ENCODE measurements around the gene ARSG. TPM values are rescaled to one million over a fixed set of nuclear protein-coding genes. Genes with fewer than 3 reads are reported as not detected.

The ARSG gene
- total RNA-seq, 4 donors from 2014 or later: 2.2 to 5.5 (median 3.5) TPM

DNA sequence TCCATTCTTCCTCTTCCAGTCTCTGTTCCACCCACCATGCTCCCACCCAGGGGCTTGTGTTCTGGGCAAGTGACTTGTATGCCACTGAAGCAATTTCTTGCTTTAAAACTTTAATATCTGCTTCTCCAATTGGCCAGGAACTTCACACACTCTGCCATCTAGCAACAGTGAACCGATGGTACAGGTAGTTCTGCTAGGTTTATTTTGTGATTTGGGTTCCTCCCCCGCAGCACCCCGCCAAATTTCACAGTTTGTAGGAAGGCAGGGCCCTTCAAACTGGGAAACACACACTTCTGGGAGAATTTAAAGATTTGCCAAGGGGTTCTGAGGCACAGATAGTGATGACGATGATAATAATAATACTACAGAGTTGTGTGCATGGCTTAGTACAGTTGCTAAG lies 3.3 kb downstream of the ARSG start:
- no peak for TF ChIP-seq POLR2A (IDR thresholded peaks at IDR 0.05)
- TF ChIP-seq EP300 (IDR thresholded peaks at IDR 0.05): no peak
- no peak for TF ChIP-seq POLR2AphosphoS5 (IDR thresholded peaks at IDR 0.05)
- TF ChIP-seq, protein P1, sequence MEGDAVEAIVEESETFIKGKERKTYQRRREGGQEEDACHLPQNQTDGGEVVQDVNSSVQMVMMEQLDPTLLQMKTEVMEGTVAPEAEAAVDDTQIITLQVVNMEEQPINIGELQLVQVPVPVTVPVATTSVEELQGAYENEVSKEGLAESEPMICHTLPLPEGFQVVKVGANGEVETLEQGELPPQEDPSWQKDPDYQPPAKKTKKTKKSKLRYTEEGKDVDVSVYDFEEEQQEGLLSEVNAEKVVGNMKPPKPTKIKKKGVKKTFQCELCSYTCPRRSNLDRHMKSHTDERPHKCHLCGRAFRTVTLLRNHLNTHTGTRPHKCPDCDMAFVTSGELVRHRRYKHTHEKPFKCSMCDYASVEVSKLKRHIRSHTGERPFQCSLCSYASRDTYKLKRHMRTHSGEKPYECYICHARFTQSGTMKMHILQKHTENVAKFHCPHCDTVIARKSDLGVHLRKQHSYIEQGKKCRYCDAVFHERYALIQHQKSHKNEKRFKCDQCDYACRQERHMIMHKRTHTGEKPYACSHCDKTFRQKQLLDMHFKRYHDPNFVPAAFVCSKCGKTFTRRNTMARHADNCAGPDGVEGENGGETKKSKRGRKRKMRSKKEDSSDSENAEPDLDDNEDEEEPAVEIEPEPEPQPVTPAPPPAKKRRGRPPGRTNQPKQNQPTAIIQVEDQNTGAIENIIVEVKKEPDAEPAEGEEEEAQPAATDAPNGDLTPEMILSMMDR (IDR thresholded peaks at IDR 0.05): no peak

DNA sequence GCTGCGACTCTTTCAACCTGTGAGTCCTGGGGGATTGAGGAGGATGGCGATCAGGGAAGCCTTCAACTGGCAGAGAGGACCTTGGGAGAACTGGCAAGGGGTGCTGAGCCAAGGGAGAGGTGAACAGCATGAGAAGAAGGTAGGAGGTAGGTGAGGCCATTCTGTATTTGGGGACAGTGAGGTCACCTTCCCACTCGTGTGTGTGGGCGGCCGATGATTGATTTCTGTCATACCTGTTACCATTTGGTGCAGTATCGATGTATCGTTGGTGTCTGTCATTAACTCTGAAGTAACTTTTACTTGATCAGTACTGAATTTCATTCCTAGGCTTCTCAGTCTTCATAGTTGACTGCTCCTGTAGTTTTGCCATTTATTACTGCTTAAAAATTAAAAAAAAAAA lies 3.8 kb downstream of the ARSG start:
- Histone ChIP-seq H3K27me3 (peaks cover 80% of the 10 kb centered on the region), H3K4me3 (no peak overlapping the region), H3K36me3 (no peaks in the 10 kb centered on the region), H3K9me3 (no peaks in the 10 kb centered on the region), H3K27ac (no peak overlapping the region), H3K4me1 (peaks cover 0 to 28% (median 0%) of the 10 kb centered on the region in 3 donors)
- 77 to 86% methylated on average over 4 to 5 of the region's 7 CpGs for WGBS, 2 donors (ENCODE audit: low coverage in 1 of 2)
- no peak for ATAC-seq
- TF ChIP-seq POLR2AphosphoS5 (IDR thresholded peaks at IDR 0.05) (no peak), POLR2A (IDR thresholded peaks at IDR 0.05) (no peak), EP300 (IDR thresholded peaks at IDR 0.05) (no peak)
- TF ChIP-seq, protein P1 (IDR thresholded peaks at IDR 0.05): no peak

More for the DNA sequence above, 3.3 kb downstream of the ARSG start:
- Histone ChIP-seq H3K27ac (no peak overlapping the region), H3K4me3 (no peak overlapping the region), H3K36me3 (no peaks in the 10 kb centered on the region), H3K4me1 (peaks cover 0 to 31% (median 0%) of the 10 kb centered on the region in 3 donors), H3K27me3 (peaks cover 85% of the 10 kb centered on the region), H3K9me3 (no peaks in the 10 kb centered on the region)
- 80 to 91% methylated on average over 4 of the region's 4 CpGs for WGBS, 2 donors (ENCODE audit: low coverage in 1 of 2)
- no peak for ATAC-seq

DNA sequence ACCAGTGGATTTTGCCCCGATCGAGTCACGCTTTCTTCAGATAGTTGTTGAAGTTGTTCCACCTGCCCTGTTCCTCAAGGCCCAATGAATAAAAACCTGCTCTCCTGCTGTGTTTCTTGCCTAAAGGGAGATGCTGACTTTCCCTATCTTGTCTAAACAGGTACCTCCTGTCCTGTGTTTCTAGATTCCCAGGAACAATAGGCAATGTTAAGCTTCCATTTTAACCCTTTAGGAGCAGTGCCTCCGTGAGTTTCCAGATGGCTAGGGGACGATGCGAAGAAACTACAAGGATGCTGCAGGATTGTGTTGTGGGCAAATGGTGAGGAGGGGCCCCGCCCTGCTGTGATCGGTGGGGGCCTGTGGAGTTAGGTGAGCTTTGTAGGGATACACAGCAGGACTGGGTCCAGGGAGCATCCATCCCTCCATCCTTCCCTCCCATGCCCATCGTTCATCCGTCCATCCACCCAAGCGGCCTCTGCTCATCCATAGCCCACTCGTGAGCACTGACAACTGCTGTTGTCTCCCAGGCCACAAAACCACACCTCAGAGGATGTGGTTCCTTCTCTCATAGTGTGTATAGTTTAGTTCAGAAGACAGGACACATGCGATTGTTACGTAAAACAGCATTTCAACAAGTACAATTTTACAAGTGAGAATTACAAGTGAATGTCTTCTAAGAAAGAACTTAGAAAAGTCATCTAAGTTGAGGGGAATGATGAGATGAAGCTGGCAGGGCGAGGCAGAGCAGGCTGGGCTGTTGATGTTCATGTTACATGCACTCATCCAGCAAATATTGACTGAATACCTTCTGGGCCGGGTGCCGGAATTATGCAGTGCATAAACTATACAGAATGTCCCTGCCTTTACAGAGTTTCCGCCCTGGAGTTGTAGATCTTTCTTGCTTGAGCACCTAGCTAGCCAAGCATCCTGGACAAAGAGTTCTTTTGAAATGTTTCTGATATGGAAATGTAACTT lies 5.2 kb downstream of the ARSG start:
- H3K27me3 ChIP-seq: peaks cover 66% of the 10 kb centered on the region

DNA sequence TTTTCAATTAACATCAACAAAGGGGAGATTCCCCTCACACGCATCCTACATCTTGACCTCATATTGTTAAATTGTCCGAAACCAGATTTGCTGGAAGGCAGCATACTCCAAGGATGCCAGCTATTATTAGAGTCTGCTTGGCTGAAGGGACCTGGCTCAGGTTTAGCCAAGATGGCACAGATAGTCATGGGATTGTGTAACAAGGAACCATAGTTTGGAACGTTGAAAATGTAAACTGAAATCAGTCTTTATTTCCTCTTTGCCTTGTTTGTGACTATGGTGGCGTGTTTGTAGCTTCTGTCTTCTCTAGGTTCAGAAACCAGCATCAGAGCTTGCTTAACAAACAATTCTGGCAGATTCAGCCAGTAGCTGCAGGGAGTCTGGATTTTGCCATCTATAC lies 5.9 kb downstream of the ARSG start:
- WGBS, 2 donors (ENCODE audit: low coverage in 1 of 2): 59 to 91% methylated on average over 2 to 4 of the region's 4 CpGs
- no peak for ATAC-seq

More for the DNA sequence above, 5.2 kb downstream of the ARSG start:
- H3K4me1 ChIP-seq: peaks cover 0 to 14% (median 0%) of the 10 kb centered on the region in 3 donors
- H3K4me3 ChIP-seq: no peak overlapping the region
- WGBS, 2 donors (ENCODE audit: low coverage in 1 of 2): 82 to 85% methylated on average over 6 to 9 of the region's 18 CpGs
- ATAC-seq: no peak
- H3K27ac ChIP-seq: no peak overlapping the region
- H3K36me3 ChIP-seq: no peaks in the 10 kb centered on the region
- no peaks in the 10 kb centered on the region for H3K9me3 ChIP-seq
- TF ChIP-seq, protein P1 (IDR thresholded peaks at IDR 0.05): no peak
- TF ChIP-seq EP300 (IDR thresholded peaks at IDR 0.05): no peak
- no peak for TF ChIP-seq POLR2A (IDR thresholded peaks at IDR 0.05)
- no peak for TF ChIP-seq POLR2AphosphoS5 (IDR thresholded peaks at IDR 0.05)

More for the DNA sequence above, 5.9 kb downstream of the ARSG start:
- no peaks in the 10 kb centered on the region for H3K36me3 ChIP-seq
- no peak overlapping the region for H3K4me3 ChIP-seq
- H3K4me1 ChIP-seq: peaks cover 0 to 7% (median 0%) of the 10 kb centered on the region in 3 donors
- no peak for TF ChIP-seq POLR2AphosphoS5 (IDR thresholded peaks at IDR 0.05)
- no peak for TF ChIP-seq POLR2A (IDR thresholded peaks at IDR 0.05)
- TF ChIP-seq, protein P1 (IDR thresholded peaks at IDR 0.05): no peak
- no peak for TF ChIP-seq EP300 (IDR thresholded peaks at IDR 0.05)
- H3K9me3 ChIP-seq: no peaks in the 10 kb centered on the region
- H3K27ac ChIP-seq: no peak overlapping the region
- peaks cover 59% of the 10 kb centered on the region for H3K27me3 ChIP-seq

All from gastroesophageal sphincter (tissue), 4 donors.